Cardiac muscle cell (in vitro differentiated cells and primary cell): Measurements from ENCODE around the gene POLR2B. TPM values are rescaled to one million over a fixed set of nuclear protein-coding genes. Genes with fewer than 3 reads are reported as not detected.

ENCODE experiments used
- DNase-seq, 2 donors: peaks; one replicate each; pipeline versions ENCODE4 v3.0.0 to v3.0.0-alpha.2; 2010 to 2017; ENCODE audit warnings: low read depth in 1 of 2, low spot score in 1 of 2
- H3K27ac ChIP-seq: fragments of 200-600 bp; sonication (generic); 2 replicates; pipeline ENCODE4 v1.5.1; 2016
- H3K27me3 ChIP-seq: fragments of 200-600 bp; sonication (generic); 2 replicates; pipeline ENCODE4 v1.6.0; 2016; ENCODE audit warnings: control low read depth
- H3K36me3 ChIP-seq: fragments of 200-600 bp; sonication (generic); 2 replicates; pipeline ENCODE4 v1.5.1; 2016; ENCODE audit warnings: control low read depth
- H3K4me1 ChIP-seq: fragments of 200-600 bp; sonication (generic); 2 replicates; pipeline ENCODE4 v1.8.1; 2017; ENCODE audit warnings: low read depth, mild to moderate bottlenecking, mixed run types
- H3K4me3 ChIP-seq: fragments of 200-600 bp; sonication (generic); 2 replicates; pipeline ENCODE4 v1.5.1; 2016; ENCODE audit warnings: mild to moderate bottlenecking
- H3K9me3 ChIP-seq: fragments of 200-600 bp; sonication (generic); 2 replicates; pipeline ENCODE4 v1.5.1; 2017; ENCODE audit warnings: low read depth, mild to moderate bottlenecking, control low read depth
- polyA plus RNA-seq: library from polyadenylated mRNA; unstranded; fragments of >200 nt; fragmentation: Nextera tagmentation; extraction: Ambion mirVana; gene quantifications from 2 replicates; pipeline ENCODE4 v1.2.1, GENCODE V29; 2016
- total RNA-seq: library from RNA; depleted of rRNA; stranded (reverse); fragments of >200 nt; gene quantifications from 2 replicates; pipeline ENCODE4 v1.2.3, GENCODE V29; 2016
- TF ChIP-seq, protein P1 (sequence below): IDR thresholded peaks from 2 replicates; pipeline ENCODE4 v1.5.1; 2012; ENCODE audit warnings: low read depth, mild to moderate bottlenecking, low read length

The POLR2B gene
- total and polyA plus RNA-seq, 2 experiments from 2014 or later: 65.8 to 137 TPM

DNA sequence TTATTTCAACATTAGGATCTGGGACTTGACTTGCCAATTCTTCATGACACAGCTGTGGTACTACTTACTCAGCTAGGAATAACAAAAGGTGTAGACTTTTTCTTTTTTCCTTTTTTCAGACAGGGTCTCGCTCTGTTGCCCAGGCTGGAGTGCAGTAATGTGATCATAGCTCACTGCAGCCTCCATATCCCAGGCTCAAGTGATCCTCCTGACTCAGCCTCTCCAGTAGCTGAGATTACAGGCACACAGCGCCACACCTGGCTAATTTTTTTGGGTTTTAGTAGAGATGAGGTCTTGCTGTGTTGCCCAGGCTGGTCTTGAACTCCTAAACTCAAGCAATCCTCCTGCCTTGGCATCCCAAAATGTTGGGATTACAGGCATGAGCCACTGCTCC, 17.6 kb upstream of the POLR2B start:
- Histone ChIP-seq H3K4me3 (no peak overlapping the region), H3K36me3 (peaks cover 14% of the 10 kb centered on the region), H3K27ac (no peak overlapping the region), H3K27me3 (no peaks in the 10 kb centered on the region), H3K4me1 (no peaks in the 10 kb centered on the region), H3K9me3 (no peaks in the 10 kb centered on the region)
- no peak for DNase-seq
- TF ChIP-seq, protein P1, sequence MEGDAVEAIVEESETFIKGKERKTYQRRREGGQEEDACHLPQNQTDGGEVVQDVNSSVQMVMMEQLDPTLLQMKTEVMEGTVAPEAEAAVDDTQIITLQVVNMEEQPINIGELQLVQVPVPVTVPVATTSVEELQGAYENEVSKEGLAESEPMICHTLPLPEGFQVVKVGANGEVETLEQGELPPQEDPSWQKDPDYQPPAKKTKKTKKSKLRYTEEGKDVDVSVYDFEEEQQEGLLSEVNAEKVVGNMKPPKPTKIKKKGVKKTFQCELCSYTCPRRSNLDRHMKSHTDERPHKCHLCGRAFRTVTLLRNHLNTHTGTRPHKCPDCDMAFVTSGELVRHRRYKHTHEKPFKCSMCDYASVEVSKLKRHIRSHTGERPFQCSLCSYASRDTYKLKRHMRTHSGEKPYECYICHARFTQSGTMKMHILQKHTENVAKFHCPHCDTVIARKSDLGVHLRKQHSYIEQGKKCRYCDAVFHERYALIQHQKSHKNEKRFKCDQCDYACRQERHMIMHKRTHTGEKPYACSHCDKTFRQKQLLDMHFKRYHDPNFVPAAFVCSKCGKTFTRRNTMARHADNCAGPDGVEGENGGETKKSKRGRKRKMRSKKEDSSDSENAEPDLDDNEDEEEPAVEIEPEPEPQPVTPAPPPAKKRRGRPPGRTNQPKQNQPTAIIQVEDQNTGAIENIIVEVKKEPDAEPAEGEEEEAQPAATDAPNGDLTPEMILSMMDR: no peak

DNA sequence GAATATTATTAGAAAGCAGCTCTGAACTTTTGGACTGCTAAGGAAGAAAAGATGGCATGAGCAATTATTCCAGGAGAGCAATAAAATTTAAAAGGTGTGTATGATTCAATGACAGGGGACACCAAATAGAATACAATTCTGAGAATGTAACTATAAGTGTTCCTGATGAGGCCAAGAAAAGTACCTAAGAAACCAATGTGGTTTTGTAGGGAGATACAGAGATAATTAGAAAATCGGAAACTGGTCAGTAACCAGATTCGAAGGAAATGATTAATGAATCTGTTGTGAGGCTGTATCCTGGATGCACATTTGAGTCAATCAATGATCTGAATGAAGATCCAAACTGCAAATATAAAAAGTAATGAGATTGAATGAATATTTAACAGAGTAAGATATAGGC, 7.3 kb upstream of the POLR2B start:
- Histone ChIP-seq H3K4me1 (peaks cover 8% of the 10 kb centered on the region), H3K27ac (no peak overlapping the region), H3K4me3 (no peak overlapping the region), H3K27me3 (no peaks in the 10 kb centered on the region), H3K9me3 (no peaks in the 10 kb centered on the region), H3K36me3 (peaks cover 27% of the 10 kb centered on the region)
- DNase-seq: no peak
- TF ChIP-seq, protein P1: no peak

DNA sequence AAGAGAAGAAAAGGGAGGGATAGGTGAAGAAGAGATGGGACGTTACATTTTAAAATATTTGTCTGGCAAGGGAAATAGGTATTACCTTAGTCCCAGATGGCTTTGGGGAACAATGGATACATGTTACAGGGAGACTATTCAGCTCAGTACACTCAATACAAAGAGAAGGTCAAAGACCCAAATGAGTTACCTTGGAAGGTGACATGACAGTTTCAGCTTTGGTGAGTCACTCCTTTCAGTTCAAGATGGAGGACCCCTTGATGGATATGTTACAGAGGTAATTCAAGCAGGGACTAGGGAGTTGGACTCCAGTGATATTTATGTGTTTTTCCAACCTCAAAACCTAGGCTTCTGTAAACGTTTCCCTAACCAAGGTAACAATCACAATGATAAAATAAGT, 6.3 kb upstream of the POLR2B start:
- Histone ChIP-seq H3K4me1 (peaks cover 8% of the 10 kb centered on the region), H3K27ac (no peak overlapping the region), H3K36me3 (peaks cover 23% of the 10 kb centered on the region), H3K9me3 (no peaks in the 10 kb centered on the region), H3K4me3 (no peak overlapping the region), H3K27me3 (no peaks in the 10 kb centered on the region)
- TF ChIP-seq, protein P1: no peak
- DNase-seq: no peak

DNA sequence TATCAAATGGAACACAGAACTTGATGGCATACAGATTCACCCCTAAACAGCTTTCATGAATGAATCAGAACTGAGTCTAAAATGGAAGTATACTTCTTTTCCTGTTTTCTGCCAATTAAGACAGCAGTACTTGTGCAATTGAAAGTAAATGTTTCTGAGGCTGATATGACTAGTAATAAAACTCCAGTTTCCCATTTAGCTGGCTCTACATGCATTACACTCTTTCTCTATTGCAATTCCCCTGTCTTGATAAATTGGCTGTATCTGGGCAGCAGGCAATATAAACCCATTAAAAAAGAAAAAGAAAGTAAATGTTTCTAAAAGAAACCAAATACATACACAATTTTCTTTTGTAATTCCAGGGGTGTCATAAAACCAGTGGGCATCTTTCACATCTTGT, 5.9 kb upstream of the POLR2B start:
- no peak for DNase-seq
- H3K4me1 ChIP-seq: peaks cover 8% of the 10 kb centered on the region
- TF ChIP-seq, protein P1: no peak
- no peaks in the 10 kb centered on the region for H3K27me3 ChIP-seq
- H3K4me3 ChIP-seq: no peak overlapping the region
- peaks cover 21% of the 10 kb centered on the region for H3K36me3 ChIP-seq
- no peak overlapping the region for H3K27ac ChIP-seq
- H3K9me3 ChIP-seq: no peaks in the 10 kb centered on the region

DNA sequence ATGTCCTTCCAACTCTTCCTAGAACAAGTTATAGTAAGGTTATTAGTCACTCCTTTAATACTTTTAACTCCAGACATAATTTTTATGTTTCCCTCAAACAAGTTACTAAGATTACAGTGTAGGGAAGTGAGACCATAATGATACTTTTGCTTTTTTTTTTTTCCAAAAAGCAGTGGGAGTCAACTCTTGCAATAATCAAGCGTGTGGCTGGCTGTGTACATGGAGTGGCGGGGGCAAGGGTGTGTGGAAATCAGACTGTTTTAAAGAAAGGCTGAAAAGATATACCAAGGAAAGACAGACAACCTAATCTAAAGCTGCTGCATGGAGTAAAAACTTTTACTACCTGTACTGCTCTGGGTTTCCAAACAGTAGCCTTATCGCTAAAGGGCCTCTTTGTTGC, 5.4 kb upstream of the POLR2B start:
- H3K9me3 ChIP-seq: no peaks in the 10 kb centered on the region
- H3K27ac ChIP-seq: no peak overlapping the region
- H3K36me3 ChIP-seq: peaks cover 21% of the 10 kb centered on the region
- DNase-seq: no peak
- peaks cover 8% of the 10 kb centered on the region for H3K4me1 ChIP-seq
- no peak overlapping the region for H3K4me3 ChIP-seq
- TF ChIP-seq, protein P1: no peak
- H3K27me3 ChIP-seq: no peaks in the 10 kb centered on the region
